ENCODE results near the gene KIAA1671.

KIAA1671 gene

GRCh38 chr22:24989135-24989534, 36.6 kb downstream of the KIAA1671 start:
- H3K9ac ChIP-seq (ENCODE audit: low read length) = no peak overlapping the region
- no peaks in the 10 kb centered on the region for H3F3A ChIP-seq (ENCODE audit: insufficient read depth, low read length)
- no peaks in the 10 kb centered on the region for H3K79me2 ChIP-seq (ENCODE audit: insufficient read depth, low read length)
- H3K27ac ChIP-seq (ENCODE audit: low read depth, low read length, poor library complexity, severe bottlenecking) = no peak overlapping the region
- no peak overlapping the region for H3K4me3 ChIP-seq (ENCODE audit: low read depth, low read length, poor library complexity, severe bottlenecking)
- H3K27me3 ChIP-seq (ENCODE audit: insufficient read depth, low read length) = no peaks in the 10 kb centered on the region
- no peaks in the 10 kb centered on the region for H3K4me1 ChIP-seq (ENCODE audit: insufficient read depth, low read length, severe bottlenecking)
- H2AFZ ChIP-seq (ENCODE audit: low read length) = no peak overlapping the region
- H4K20me1 ChIP-seq (ENCODE audit: insufficient read depth, low read length) = no peaks in the 10 kb centered on the region
- no peak for TF ChIP-seq CTCF (IDR thresholded peaks at IDR 0.05; ENCODE audit: low read length)
- TF ChIP-seq EZH2 (IDR thresholded peaks at IDR 0.05; ENCODE audit: borderline replicate concordance, low read length) = no peak
- H3K9me3 ChIP-seq (ENCODE audit: low read length) = no peaks in the 10 kb centered on the region
- no peaks in the 10 kb centered on the region for H3K9me2 ChIP-seq (ENCODE audit: low read depth, low read length)
- H3K4me2 ChIP-seq (ENCODE audit: low read length) = no peak overlapping the region
- H3K36me3 ChIP-seq (ENCODE audit: insufficient read depth, low read length) = no peaks in the 10 kb centered on the region

GRCh38 chr22:24989541-24989951, 37.0 kb downstream of the KIAA1671 start:
- Histone ChIP-seq H3K79me2 (ENCODE audit: insufficient read depth, low read length) (no peaks in the 10 kb centered on the region), H3K4me2 (ENCODE audit: low read length) (no peak overlapping the region), H3K36me3 (ENCODE audit: insufficient read depth, low read length) (no peaks in the 10 kb centered on the region), H3K9me3 (ENCODE audit: low read length) (no peaks in the 10 kb centered on the region), H3K9me2 (ENCODE audit: low read depth, low read length) (no peaks in the 10 kb centered on the region), H4K20me1 (ENCODE audit: insufficient read depth, low read length) (no peaks in the 10 kb centered on the region), H3K4me1 (ENCODE audit: insufficient read depth, low read length, severe bottlenecking) (no peaks in the 10 kb centered on the region), H3K27me3 (ENCODE audit: insufficient read depth, low read length) (no peaks in the 10 kb centered on the region), H3K4me3 (ENCODE audit: low read depth, low read length, poor library complexity, severe bottlenecking) (no peak overlapping the region), H3F3A (ENCODE audit: insufficient read depth, low read length) (no peaks in the 10 kb centered on the region), H2AFZ (ENCODE audit: low read length) (no peak overlapping the region), H3K27ac (ENCODE audit: low read depth, low read length, poor library complexity, severe bottlenecking) (no peak overlapping the region), H3K9ac (ENCODE audit: low read length) (no peak overlapping the region)
- TF ChIP-seq EZH2 (IDR thresholded peaks at IDR 0.05; ENCODE audit: borderline replicate concordance, low read length) (no peak), CTCF (IDR thresholded peaks at IDR 0.05; ENCODE audit: low read length) (no peak)

- no peaks in the 10 kb centered on the region for H3K4me1 ChIP-seq (ENCODE audit: insufficient read depth, low read length, severe bottlenecking)
- H3K27me3 ChIP-seq (ENCODE audit: insufficient read depth, low read length) = no peaks in the 10 kb centered on the region
- no peak overlapping the region for H3K9ac ChIP-seq (ENCODE audit: low read length)
- no peak overlapping the region for H2AFZ ChIP-seq (ENCODE audit: low read length)
- H3K79me2 ChIP-seq (ENCODE audit: insufficient read depth, low read length) = no peaks in the 10 kb centered on the region
- H3K4me2 ChIP-seq (ENCODE audit: low read length) = no peak overlapping the region
- H3K9me2 ChIP-seq (ENCODE audit: low read depth, low read length) = no peaks in the 10 kb centered on the region
- no peaks in the 10 kb centered on the region for H3K36me3 ChIP-seq (ENCODE audit: insufficient read depth, low read length)
- H3F3A ChIP-seq (ENCODE audit: insufficient read depth, low read length) = no peaks in the 10 kb centered on the region
- H3K9me3 ChIP-seq (ENCODE audit: low read length) = no peaks in the 10 kb centered on the region
- no peaks in the 10 kb centered on the region for H4K20me1 ChIP-seq (ENCODE audit: insufficient read depth, low read length)
- TF ChIP-seq CTCF (IDR thresholded peaks at IDR 0.05; ENCODE audit: low read length) = no peak
- TF ChIP-seq EZH2 (IDR thresholded peaks at IDR 0.05; ENCODE audit: borderline replicate concordance, low read length) = no peak
- no peak overlapping the region for H3K27ac ChIP-seq (ENCODE audit: low read depth, low read length, poor library complexity, severe bottlenecking)
- no peak overlapping the region for H3K4me3 ChIP-seq (ENCODE audit: low read depth, low read length, poor library complexity, severe bottlenecking)
Measured at GRCh38 chr22:24990344-24990905, 37.9 kb downstream of the KIAA1671 start.
